A673 (cell line): Measurements from ENCODE around the gene S100A16. TPM values are rescaled to one million over a fixed set of nuclear protein-coding genes. Genes with fewer than 3 reads are reported as not detected.

Experiments
- BruUV-seq: library from RNA; stranded (reverse); fragments of 400-500 nt; replicated peaks from 2 replicates; lab custom pipeline; 2021; lab: Mats Ljungman, UMichigan
- CTCF ChIA-PET: fragments of 300-600 bp; sonication (Branson Sonifier 250); formaldehyde crosslinking; loops from one replicate; lab custom pipeline; 2022; ENCODE audit warnings: antibody characterized with exemption; lab: Charles Lee
- POLR2A ChIA-PET: fragments of 300-600 bp; sonication (Branson Sonifier 250); formaldehyde crosslinking; loops from one replicate; lab custom pipeline; 2022; ENCODE audit warnings: antibody characterized with exemption; ENCODE audit not compliant: low non-redundant PET; lab: Charles Lee
- DNase-seq: peaks from one replicate; pipeline ENCODE4 v3.0.0-alpha.2; 2015; ENCODE audit warnings: low spot score
- H3K27ac ChIP-seq: fragments of 200-600 bp; sonication (generic); 2 replicates; pipeline ENCODE4 v1.5.1; 2016; ENCODE audit warnings: mixed run types, low read depth, mild to moderate bottlenecking, mixed read lengths, antibody characterized with exemption, low read length; ENCODE audit not compliant: poor library complexity, severe bottlenecking
- H3K27me3 ChIP-seq: fragments of 200-600 bp; sonication (generic); replicated peaks from 2 replicates; pipeline ENCODE4 v1.6.1; 2017; ENCODE audit warnings: mixed run types, low read depth, mild to moderate bottlenecking, mixed read lengths, antibody characterized with exemption, low read length; ENCODE audit not compliant: insufficient read depth, poor library complexity
- H3K36me3 ChIP-seq: fragments of 200-600 bp; sonication (generic); 2 replicates; pipeline ENCODE4 v1.6.1; 2016; ENCODE audit warnings: mixed run types, mild to moderate bottlenecking, mixed read lengths, antibody characterized with exemption, low read length; ENCODE audit not compliant: insufficient read depth, poor library complexity, severe bottlenecking
- H3K4me1 ChIP-seq: fragments of 200-600 bp; sonication (generic); 2 replicates; pipeline ENCODE4 v1.6.1; 2017; ENCODE audit warnings: mixed run types, mild to moderate bottlenecking, mixed read lengths, antibody characterized with exemption, low read length; ENCODE audit not compliant: insufficient read depth, poor library complexity, severe bottlenecking
- H3K4me3 ChIP-seq: fragments of 200-600 bp; sonication (generic); 2 replicates; pipeline ENCODE4 v1.5.1; 2016; ENCODE audit warnings: low read depth, mixed run types, mild to moderate bottlenecking, mixed read lengths, low read length; ENCODE audit not compliant: poor library complexity, severe bottlenecking
- H3K9me3 ChIP-seq: fragments of 200-600 bp; sonication (generic); 2 replicates; pipeline ENCODE4 v1.6.1; 2016; ENCODE audit warnings: mixed run types, low read depth, mild to moderate bottlenecking, mixed read lengths, antibody characterized with exemption, low read length; ENCODE audit not compliant: poor library complexity, severe bottlenecking
- EZH2 ChIP-seq: fragments of 200-600 bp; sonication (generic); IDR thresholded peaks from 2 replicates; pipeline ENCODE4 v1.6.1; 2017; ENCODE audit warnings: borderline replicate concordance, low read depth, mild to moderate bottlenecking, mixed read lengths, antibody characterized with exemption, low read length; ENCODE audit not compliant: poor library complexity, severe bottlenecking
- intact Hi-C: fragments of 100-400 bp; cut with micrococcal nuclease; formaldehyde crosslinking; loops from one replicate; pipeline ENCODE4 v1.10.0; 2022; ENCODE audit not compliant: unreplicated experiment
- total RNA-seq: library from RNA; stranded (reverse); gene quantifications from 2 replicates; pipeline ENCODE4 v1.2.3, GENCODE V29; 2021
- TF ChIP-seq, protein P1 (sequence below): fragments of 300-800, 200-600 bp; sonication (generic); conservative IDR thresholded peaks from 2 replicates; pipeline ENCODE4 v1.5.1; 2017; ENCODE audit warnings: low read depth, mild to moderate bottlenecking, antibody characterized with exemption, low read length, moderate library complexity, mixed read lengths

Gene S100A16
- total RNA-seq, 1 experiment from 2014 or later = 0.43 TPM

DNA sequence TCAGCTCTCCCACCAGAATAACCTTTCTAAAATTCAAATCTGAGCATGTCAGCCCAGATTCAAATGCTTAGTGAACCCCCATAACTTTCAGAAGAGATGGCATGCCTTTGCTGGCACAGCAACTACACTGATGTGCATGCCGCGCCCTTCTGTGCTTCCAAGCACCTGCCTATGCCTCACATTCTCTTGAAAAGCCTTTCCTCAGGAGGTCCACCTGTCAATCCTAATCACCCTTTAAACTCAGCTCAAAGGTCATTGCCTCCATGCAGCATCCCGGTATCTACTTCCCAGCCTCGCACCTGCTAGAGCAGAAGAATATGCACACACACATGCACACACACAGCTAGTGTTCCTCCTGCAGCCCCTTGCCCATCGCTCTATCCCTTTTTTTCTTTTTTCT, 42.1 kb downstream of the S100A16 start:
- CTCF ChIA-PET = interaction anchor here (0.6 to 1.5 kb wide), 2 partner anchors 34 to 47 kb away, joined by 3 to 5 read pairs; no protein-coding TSS in a partner anchor
- POLR2A ChIA-PET = no interaction called here
- intact Hi-C loops = no loop called here
- Histone ChIP-seq H3K27ac (no peak overlapping the region), H3K27me3 (no peaks in the 10 kb centered on the region), H3K4me3 (no peak overlapping the region), H3K9me3 (no peaks in the 10 kb centered on the region), H3K36me3 (no peaks in the 10 kb centered on the region), H3K4me1 (peaks cover 20% of the 10 kb centered on the region)
- TF ChIP-seq, protein P1, sequence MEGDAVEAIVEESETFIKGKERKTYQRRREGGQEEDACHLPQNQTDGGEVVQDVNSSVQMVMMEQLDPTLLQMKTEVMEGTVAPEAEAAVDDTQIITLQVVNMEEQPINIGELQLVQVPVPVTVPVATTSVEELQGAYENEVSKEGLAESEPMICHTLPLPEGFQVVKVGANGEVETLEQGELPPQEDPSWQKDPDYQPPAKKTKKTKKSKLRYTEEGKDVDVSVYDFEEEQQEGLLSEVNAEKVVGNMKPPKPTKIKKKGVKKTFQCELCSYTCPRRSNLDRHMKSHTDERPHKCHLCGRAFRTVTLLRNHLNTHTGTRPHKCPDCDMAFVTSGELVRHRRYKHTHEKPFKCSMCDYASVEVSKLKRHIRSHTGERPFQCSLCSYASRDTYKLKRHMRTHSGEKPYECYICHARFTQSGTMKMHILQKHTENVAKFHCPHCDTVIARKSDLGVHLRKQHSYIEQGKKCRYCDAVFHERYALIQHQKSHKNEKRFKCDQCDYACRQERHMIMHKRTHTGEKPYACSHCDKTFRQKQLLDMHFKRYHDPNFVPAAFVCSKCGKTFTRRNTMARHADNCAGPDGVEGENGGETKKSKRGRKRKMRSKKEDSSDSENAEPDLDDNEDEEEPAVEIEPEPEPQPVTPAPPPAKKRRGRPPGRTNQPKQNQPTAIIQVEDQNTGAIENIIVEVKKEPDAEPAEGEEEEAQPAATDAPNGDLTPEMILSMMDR = no peak
- no peak for TF ChIP-seq EZH2
- DNase-seq = no peak
- no TSS peak for BruUV-seq

DNA sequence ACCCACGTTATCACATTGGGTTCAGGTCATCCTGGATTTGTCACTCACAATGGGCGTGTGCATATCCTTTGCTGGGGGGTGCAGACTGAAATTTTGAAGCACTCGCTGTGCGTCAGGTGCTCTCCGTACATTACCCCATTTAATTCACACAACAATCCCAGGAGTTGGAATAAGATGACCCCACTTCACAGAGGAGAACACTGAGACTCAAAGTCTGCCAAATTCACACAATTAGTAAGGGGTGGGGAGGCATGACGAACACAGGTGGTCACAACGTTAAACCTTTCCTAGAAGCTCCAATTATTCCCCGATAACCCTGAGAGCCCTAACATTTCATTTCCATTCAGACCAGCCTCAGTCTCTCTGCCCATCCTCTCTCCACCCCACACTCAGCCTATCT, 43.5 kb downstream of the S100A16 start:
- POLR2A ChIA-PET = no interaction called here
- no peaks in the 10 kb centered on the region for H3K9me3 ChIP-seq
- H3K4me1 ChIP-seq = peaks cover 22% of the 10 kb centered on the region

DNA sequence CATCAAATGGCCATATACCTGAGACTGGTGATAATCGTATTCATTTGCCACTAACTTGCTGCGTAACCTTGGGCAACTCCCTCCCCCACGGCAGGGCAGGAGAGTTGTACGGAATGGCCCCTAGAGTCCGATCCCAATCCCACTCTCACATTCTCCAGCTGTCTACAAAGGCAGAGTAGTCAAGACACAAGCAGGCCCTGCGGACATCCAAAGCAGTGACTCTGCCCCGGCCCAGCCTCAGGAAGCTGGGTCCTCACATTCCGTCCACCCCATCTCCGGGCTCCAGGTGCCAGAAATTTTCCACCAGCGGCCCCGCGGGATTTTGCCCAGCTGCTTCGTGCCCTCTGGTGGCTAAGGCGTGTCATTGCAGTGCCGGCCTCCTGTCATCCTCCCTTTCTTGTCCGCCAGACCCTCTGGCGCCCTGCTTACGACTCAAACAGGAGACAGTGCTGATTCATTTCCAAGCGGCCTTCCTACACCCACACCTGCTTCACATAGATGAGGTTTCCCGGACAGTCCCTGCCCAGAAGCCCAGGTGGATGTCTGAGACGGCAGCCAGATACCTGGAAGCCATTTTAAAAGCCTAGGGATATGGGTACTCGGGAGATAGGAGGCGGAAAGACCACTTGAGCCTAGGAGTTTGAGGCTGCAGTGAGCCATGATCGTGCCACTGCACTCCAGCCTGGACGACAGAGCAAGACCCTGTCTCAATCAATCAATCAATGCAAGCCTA, 44.4 kb downstream of the S100A16 start:
- intact Hi-C loops = loop anchor here (1.0 to 2.0 kb wide), 2 partner anchors 35 to 58 kb away; no protein-coding TSS in a partner anchor
- BruUV-seq = no TSS peak
- DNase-seq = peak; percentile 91
- ChIA-PET POLR2A (interaction anchor here (0.6 kb wide), 1 partner anchor 765 kb away, joined by 7 read pairs; no protein-coding TSS in a partner anchor), CTCF (interaction anchor here (0.7 to 1.7 kb wide), 8 partner anchors 24 to 409 kb away, joined by 3 to 14 read pairs (median 4); partner anchors contain the start of gene S100A6)
- Histone ChIP-seq H3K27me3 (no peaks in the 10 kb centered on the region), H3K27ac (no peak overlapping the region), H3K9me3 (no peaks in the 10 kb centered on the region), H3K4me3 (no peak overlapping the region), H3K36me3 (no peaks in the 10 kb centered on the region), H3K4me1 (peaks cover 26% of the 10 kb centered on the region)
- TF ChIP-seq, protein P1 = peak; percentile 98
- no peak for TF ChIP-seq EZH2

More for the DNA sequence above, 43.5 kb downstream of the S100A16 start:
- Histone ChIP-seq H3K27me3 (no peaks in the 10 kb centered on the region), H3K27ac (no peak overlapping the region), H3K36me3 (no peaks in the 10 kb centered on the region), H3K4me3 (no peak overlapping the region)
- TF ChIP-seq, protein P1 = no peak
- TF ChIP-seq EZH2 = no peak
- intact Hi-C loops = loop anchor here (2.0 kb wide), 1 partner anchor 59 kb away; no protein-coding TSS in a partner anchor
- BruUV-seq = no TSS peak
- DNase-seq = no peak
- CTCF ChIA-PET = interaction anchor here (1.7 kb wide), 1 partner anchor 38 kb away, joined by 11 read pairs; no protein-coding TSS in a partner anchor
